Urinary bladder (tissue), 4 donors: ENCODE results near the gene NXPH2. TPM values are rescaled to one million over a fixed set of nuclear protein-coding genes. Genes with fewer than 3 reads are reported as not detected.

Experiments used
- DNase-seq: peaks from one replicate; pipeline ENCODE4 v3.0.0-alpha.2; 2015; ENCODE audit errors: extremely low spot score
- H3K27ac ChIP-seq: one replicate; pipeline ENCODE4 v1.5.1; 2013; ENCODE audit warnings: low read depth, mild to moderate bottlenecking, moderate library complexity
- H3K36me3 ChIP-seq: one replicate; pipeline ENCODE4 v1.6.1; 2013; ENCODE audit warnings: mild to moderate bottlenecking, moderate library complexity; ENCODE audit not compliant: insufficient read depth
- H3K4me1 ChIP-seq: one replicate; pipeline ENCODE4 v1.6.1; 2013; ENCODE audit warnings: mild to moderate bottlenecking, moderate library complexity; ENCODE audit not compliant: insufficient read depth
- H3K4me3 ChIP-seq: one replicate; pipeline ENCODE4 v1.5.1; 2013; ENCODE audit warnings: low read depth, low read length
- WGBS: extraction: QIAGEN DNeasy Blood & Tissue Kit; methylation state at CpG from one replicate; pipeline ENCODE4 v1.1.7; 2013; 5-methylcytosine and 5-hydroxymethylcytosine counted together
- polyA plus RNA-seq: library from polyadenylated mRNA; stranded (reverse); fragments of 200-250 nt; gene quantifications from one replicate; pipeline ENCODE4 v1.2.3, GENCODE V29; 2013
- total RNA-seq: library from RNA; depleted of rRNA; stranded (reverse); fragments of >200 nt; gene quantifications from one replicate; pipeline ENCODE4 v1.2.3, GENCODE V29; 2014
- donor health status: healthy with polysubstance abuse.
- donor health status: healthy.

The NXPH2 gene
- total and polyA plus RNA-seq, 2 donors: 1.5 TPM; not detected in 1

- WGBS: 77% methylated on average over 5 of the region's 5 CpGs
- H3K27ac ChIP-seq: no peak overlapping the region
- H3K4me3 ChIP-seq: no peak overlapping the region
- H3K36me3 ChIP-seq: no peaks in the 10 kb centered on the region
- DNase-seq: no peak
- no peaks in the 10 kb centered on the region for H3K4me1 ChIP-seq
Measured at GRCh38 chr2:138713069-138713496, 67.1 kb downstream of the NXPH2 start.

DNA sequence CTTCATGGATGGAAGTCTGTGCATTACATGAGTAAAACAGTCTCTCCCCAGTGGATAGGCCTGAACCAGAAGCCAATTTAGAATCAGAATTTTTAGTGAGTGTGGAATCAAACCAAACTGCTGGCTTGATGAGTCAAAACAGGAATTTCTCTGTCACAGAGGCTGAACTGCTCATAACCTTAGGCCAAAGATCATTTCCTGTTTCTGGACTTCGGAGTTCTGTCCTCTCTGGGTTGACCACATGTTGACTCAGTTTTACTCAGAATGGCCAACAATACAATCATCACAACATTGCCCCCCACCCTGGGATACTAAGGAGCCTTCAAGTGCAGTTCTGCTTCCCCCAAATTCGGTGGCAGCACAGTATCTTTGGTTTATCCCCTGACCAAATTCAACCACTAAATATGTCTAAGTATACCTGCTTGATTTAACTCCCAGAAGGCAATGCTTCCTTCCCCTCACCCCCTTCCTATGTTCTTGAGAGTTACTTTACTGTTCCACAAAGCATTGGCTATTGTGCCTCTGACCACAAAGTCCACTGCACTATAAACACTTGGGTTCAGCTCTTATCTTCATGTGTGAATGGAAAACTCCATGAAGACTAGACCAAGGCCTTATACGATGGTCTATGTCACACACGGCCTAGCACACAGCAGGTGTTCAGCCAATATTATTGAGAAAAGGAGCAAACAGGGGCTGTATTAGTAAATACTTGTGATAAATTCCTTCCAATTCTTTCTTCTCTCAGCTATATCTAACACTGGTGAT is 67.8 kb downstream of the NXPH2 start:
- no peaks in the 10 kb centered on the region for H3K36me3 ChIP-seq
- 85% methylated on average over 4 of the region's 4 CpGs for WGBS

DNA sequence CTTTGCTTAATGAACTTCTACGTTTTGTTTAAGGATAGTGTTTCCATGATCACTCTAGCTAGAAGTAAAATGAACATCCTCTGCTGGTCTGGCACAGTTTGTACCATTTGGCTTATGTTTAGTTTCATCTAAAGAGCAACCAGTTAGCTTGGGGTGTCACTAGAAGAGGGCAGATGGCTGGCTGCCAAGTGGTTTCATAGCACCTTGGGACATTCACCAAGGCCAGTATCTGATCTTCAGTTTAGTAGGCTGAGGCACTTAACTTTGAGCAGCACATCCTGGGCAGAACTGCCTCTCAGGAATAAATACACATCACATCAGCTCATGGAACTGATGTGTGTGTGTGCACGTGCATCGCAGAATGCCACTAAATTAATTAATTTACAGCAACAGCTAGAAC is 68.4 kb downstream of the NXPH2 start:
- Histone ChIP-seq H3K27ac (no peak overlapping the region), H3K4me1 (no peaks in the 10 kb centered on the region), H3K4me3 (no peak overlapping the region), H3K36me3 (no peaks in the 10 kb centered on the region)
- DNase-seq: no peak
- WGBS: 95% methylated on average over 3 of the region's 3 CpGs

More for the DNA sequence above, 67.8 kb downstream of the NXPH2 start:
- H3K27ac ChIP-seq: no peak overlapping the region
- no peak for DNase-seq
- H3K4me1 ChIP-seq: no peaks in the 10 kb centered on the region
- H3K4me3 ChIP-seq: no peak overlapping the region

GRCh38 chr2:138708682-138709241 is 71.4 kb downstream of the NXPH2 start:
- H3K4me3 ChIP-seq: no peak overlapping the region
- no peaks in the 10 kb centered on the region for H3K4me1 ChIP-seq
- no peaks in the 10 kb centered on the region for H3K36me3 ChIP-seq
- no peak for DNase-seq
- no peak overlapping the region for H3K27ac ChIP-seq
- WGBS: 49% methylated on average over 5 of the region's 5 CpGs

DNA sequence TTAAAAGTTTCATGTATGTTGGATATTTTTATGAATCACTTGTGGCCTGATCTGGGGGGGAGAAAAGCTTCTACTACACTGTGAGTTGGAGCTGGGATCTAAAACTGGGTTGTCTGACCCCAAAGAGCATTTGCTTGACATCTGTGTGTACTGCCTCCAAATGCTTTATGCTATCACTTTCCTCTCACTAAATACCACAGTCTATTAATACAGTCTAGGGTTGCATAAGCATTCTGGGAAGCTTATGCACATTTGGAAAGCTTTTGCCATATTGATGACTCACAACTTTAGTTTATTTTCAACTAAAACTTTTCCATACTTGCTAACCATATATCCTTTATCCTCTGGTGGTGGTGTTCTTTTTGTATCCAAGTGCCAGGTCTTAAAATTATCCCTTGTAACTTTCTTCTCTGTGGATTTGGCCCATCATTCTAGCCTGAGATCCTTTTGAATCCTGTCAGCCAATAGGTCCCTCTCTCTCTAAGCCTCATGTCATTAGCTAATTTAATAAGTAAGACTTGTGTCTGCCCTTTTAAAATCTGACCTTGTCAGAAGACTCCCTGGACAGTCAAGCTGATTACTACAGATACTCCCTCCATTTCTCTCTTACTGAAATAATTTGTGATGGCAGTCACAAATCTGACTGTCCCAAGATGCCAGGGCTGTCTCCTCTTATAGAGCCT is 72.7 kb downstream of the NXPH2 start:
- H3K4me3 ChIP-seq: no peak overlapping the region
- no peak for DNase-seq
- H3K4me1 ChIP-seq: no peaks in the 10 kb centered on the region
- H3K27ac ChIP-seq: no peak overlapping the region
- H3K36me3 ChIP-seq: no peaks in the 10 kb centered on the region

DNA sequence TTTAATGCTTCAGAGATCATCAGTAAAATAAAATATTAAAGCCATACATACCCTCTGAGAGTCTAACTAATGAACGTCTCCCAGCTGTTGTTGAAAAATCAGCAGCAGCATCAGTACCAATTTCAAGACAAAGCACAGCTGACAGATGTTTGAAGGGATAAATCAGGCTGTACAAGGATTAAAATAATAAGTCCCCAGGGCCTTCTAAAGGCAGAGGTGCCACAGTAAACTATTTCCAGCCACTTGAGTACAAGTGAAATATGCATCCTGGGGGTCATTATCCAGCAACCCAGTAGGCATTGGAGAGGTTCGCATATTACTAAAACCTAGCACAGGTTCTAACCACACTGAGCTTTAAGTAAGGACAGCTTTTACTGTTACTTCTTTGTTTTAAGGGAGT is 76.9 kb downstream of the NXPH2 start:
- WGBS: 84% methylated on average over 2 of the region's 2 CpGs
- Histone ChIP-seq H3K4me1 (no peaks in the 10 kb centered on the region), H3K4me3 (no peak overlapping the region), H3K27ac (no peak overlapping the region), H3K36me3 (no peaks in the 10 kb centered on the region)
- no peak for DNase-seq

DNA sequence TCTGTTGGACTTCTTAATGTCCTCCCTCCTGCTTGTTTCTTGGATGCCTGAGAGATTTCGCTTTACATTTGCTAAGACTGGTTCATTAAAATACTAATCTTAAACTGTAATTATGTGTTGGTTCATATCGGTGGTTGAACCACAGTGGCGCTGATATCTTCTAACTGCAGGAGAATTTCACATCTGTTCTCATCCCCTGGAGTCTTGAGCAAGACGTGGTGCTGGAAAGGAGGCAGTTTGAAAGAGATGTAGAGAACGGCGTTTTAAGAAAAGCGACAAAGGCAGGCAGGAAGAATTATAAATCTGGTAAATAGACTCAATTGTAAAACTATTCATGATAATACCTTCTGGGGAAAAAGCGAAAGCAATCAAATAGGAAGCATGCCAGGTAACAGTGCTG is 79.5 kb downstream of the NXPH2 start:
- Histone ChIP-seq H3K4me1 (no peaks in the 10 kb centered on the region), H3K36me3 (no peaks in the 10 kb centered on the region)
- 89% methylated on average over 8 of the region's 8 CpGs for WGBS

DNA sequence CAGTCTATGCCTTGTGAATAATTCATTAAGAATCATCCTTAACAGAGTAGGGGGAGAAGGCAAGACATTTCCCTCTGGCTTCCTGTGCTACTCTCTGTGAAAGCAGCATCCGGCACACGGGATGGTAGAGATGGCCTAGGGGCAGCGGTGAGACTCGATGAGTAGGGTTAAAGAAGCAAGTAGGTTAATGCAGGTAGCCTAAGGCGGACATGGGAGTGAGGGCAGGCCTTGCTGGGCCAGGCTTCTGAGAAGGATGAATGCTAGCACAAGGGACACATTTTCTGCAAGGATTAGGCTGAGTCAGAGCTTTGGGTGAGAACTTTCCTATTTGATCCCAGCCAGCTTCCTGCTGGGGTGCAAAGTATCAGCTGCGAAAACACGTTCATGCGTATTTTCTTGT is 80.8 kb downstream of the NXPH2 start:
- Histone ChIP-seq H3K36me3 (no peaks in the 10 kb centered on the region), H3K27ac (no peak overlapping the region), H3K4me3 (no peak overlapping the region), H3K4me1 (no peaks in the 10 kb centered on the region)
- no peak for DNase-seq
- WGBS: 77% methylated on average over 8 of the region's 8 CpGs

More for the DNA sequence above, 79.5 kb downstream of the NXPH2 start:
- Histone ChIP-seq H3K27ac (no peak overlapping the region), H3K4me3 (no peak overlapping the region)
- DNase-seq: no peak

- no peak for DNase-seq
- 91% methylated on average over 6 of the region's 6 CpGs for WGBS
- no peaks in the 10 kb centered on the region for H3K4me1 ChIP-seq
- no peak overlapping the region for H3K27ac ChIP-seq
- no peak overlapping the region for H3K4me3 ChIP-seq
- H3K36me3 ChIP-seq: no peaks in the 10 kb centered on the region
Measured at GRCh38 chr2:138698428-138698827, 81.8 kb downstream of the NXPH2 start.

DNA sequence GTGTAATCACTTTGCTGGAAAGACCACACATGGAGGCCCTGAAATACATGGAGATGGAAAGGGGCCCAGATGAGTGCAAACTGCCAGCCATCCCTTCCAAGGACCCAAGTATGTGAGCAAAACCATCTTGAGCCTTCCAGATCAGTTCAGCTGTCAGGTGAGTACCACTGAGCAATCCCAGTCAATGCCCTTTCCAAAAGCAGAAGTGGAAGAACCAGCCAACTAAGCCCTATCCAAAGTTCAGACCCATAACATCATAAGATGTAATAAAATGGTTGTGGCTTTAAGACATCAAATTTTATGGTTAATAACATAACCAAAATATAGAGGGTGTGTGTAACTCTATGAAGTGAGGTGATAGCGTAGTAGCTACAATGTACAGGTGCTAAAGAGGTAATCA is 88.5 kb downstream of the NXPH2 start:
- Histone ChIP-seq H3K4me3 (no peak overlapping the region), H3K27ac (no peak overlapping the region), H3K36me3 (no peaks in the 10 kb centered on the region), H3K4me1 (no peaks in the 10 kb centered on the region)
- DNase-seq: no peak
- WGBS: 98% methylated on average over 1 of the region's 1 CpG

DNA sequence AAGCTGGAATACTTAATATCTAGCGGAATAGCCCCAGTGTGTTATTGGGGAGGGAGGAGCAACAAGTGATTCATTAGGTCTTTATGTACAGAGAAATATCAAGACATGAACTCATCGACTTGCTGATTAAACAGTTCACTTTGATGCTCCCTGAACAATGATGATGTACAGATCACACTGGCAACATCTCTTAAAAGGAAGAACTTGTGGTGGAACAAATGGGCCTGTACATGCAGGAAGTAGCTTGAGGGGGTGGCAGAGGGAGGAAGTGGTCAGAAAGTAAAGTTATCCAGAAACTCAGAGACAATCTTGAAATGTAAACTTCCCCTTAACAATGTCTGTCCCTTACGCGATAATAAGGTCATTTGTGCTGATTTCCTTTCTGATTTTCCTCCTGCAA is 90.5 kb downstream of the NXPH2 start:
- H3K4me1 ChIP-seq: no peaks in the 10 kb centered on the region
- H3K36me3 ChIP-seq: no peaks in the 10 kb centered on the region
- H3K4me3 ChIP-seq: no peak overlapping the region
- H3K27ac ChIP-seq: no peak overlapping the region
- 57% methylated on average over 4 of the region's 4 CpGs for WGBS
- no peak for DNase-seq

- no peak overlapping the region for H3K4me3 ChIP-seq
- no peaks in the 10 kb centered on the region for H3K36me3 ChIP-seq
- 88% methylated on average over 2 of the region's 2 CpGs for WGBS
- no peaks in the 10 kb centered on the region for H3K4me1 ChIP-seq
- no peak overlapping the region for H3K27ac ChIP-seq
- DNase-seq: no peak
Measured at GRCh38 chr2:138682163-138682562, 98.0 kb downstream of the NXPH2 start.

- no peak overlapping the region for H3K4me3 ChIP-seq
- H3K36me3 ChIP-seq: no peaks in the 10 kb centered on the region
- 28% methylated on average over 1 of the region's 1 CpG for WGBS
- no peak for DNase-seq
- H3K4me1 ChIP-seq: no peaks in the 10 kb centered on the region
- no peak overlapping the region for H3K27ac ChIP-seq
Measured at GRCh38 chr2:138677221-138677620, 103.0 kb downstream of the NXPH2 start.

DNA sequence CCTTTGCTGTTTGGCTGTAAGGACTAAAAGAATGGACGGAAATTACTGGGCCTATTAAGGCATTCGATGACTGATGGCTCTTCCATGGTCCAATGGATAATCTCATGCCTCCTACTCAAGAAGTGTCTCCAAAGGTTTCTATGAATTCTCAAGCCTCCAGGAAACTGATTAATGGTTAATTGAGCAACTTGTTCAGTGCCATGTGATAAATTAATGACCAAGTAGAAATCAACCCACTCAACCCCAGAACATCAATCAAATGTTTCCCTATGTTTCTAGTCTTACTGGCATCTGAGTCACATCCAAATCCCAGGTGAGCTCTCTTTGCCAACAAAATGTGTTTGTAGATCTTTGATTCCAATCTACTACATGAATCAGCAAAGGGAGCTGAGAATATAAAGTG is 103.6 kb downstream of the NXPH2 start:
- Histone ChIP-seq H3K36me3 (no peaks in the 10 kb centered on the region), H3K4me3 (no peak overlapping the region), H3K27ac (no peak overlapping the region), H3K4me1 (no peaks in the 10 kb centered on the region)
- DNase-seq: no peak
- WGBS: 95% methylated on average over 2 of the region's 2 CpGs
